ENCODE results near the gene OASL.

Gene OASL

GRCh38 chr12:121026274-121027045, 12.6 kb downstream of the OASL start:
- no peaks in the 10 kb centered on the region for H3K9me3 ChIP-seq (ENCODE audit: control insufficient read depth, low read length)
- no peak overlapping the region for H3K4me2 ChIP-seq (ENCODE audit: low read length, poor library complexity, severe bottlenecking)
- 96% methylated on average over 9 of the region's 10 CpGs for WGBS
- H2BK12ac ChIP-seq (ENCODE audit: low read length in 2 of 2): no peak overlapping the region
- H3K4ac ChIP-seq (ENCODE audit: low read depth in 1 of 2, low read length in 2 of 2): no peak overlapping the region
- H2BK120ac ChIP-seq (ENCODE audit: low read depth, low read length): no peak overlapping the region
- H2AK5ac ChIP-seq (ENCODE audit: low read length, severe bottlenecking): no peak overlapping the region
- H4K8ac ChIP-seq (ENCODE audit: low read length): no peak overlapping the region
- no peak overlapping the region for H3K14ac ChIP-seq (ENCODE audit: low read length in 2 of 2)
- H2BK15ac ChIP-seq (ENCODE audit: low read depth, poor library complexity, severe bottlenecking): no peak overlapping the region
- H4K91ac ChIP-seq (ENCODE audit: low read length): no peak overlapping the region
- peaks cover 0 to 21% of the 10 kb centered on the region in 2 experiments for H3K27me3 ChIP-seq (ENCODE audit: control insufficient read depth in 1 of 2, insufficient read depth in 1 of 2, low read length in 2 of 2)
- no peak overlapping the region for H3K23ac ChIP-seq (ENCODE audit: low read length in 2 of 2)
- no peaks in the 10 kb centered on the region for H3K36me3 ChIP-seq (ENCODE audit: control insufficient read depth in 1 of 2, insufficient read depth in 2 of 2, low read depth in 1 of 2, low read length in 2 of 2)
- H3K9ac ChIP-seq (ENCODE audit: low read length): no peak overlapping the region
- no peak overlapping the region for H2AFZ ChIP-seq (ENCODE audit: low read depth, low read length)
- H2BK5ac ChIP-seq (ENCODE audit: low read depth, low read length, poor library complexity, severe bottlenecking): no peak overlapping the region
- H3K79me1 ChIP-seq (replicated peaks; ENCODE audit: low read length, poor library complexity, severe bottlenecking): no peaks in the 10 kb centered on the region
- no peak overlapping the region for H3K18ac ChIP-seq (ENCODE audit: low read depth in 1 of 2, low read length in 2 of 2)
- H3K4me1 ChIP-seq (ENCODE audit: control insufficient read depth, insufficient read depth, low read depth, low read length): no peaks in the 10 kb centered on the region
- no peak for DNase-seq
- no peak overlapping the region for H3K27ac ChIP-seq (ENCODE audit: low read length, poor library complexity, severe bottlenecking)
- no peak overlapping the region for H3K4me3 ChIP-seq (ENCODE audit: insufficient read depth in 1 of 2, low read depth in 1 of 2, low read length in 2 of 2)

GRCh38 chr12:121025442-121026226, 13.4 kb downstream of the OASL start:
- Histone ChIP-seq H3K4me1 (ENCODE audit: control insufficient read depth, insufficient read depth, low read depth, low read length) (no peaks in the 10 kb centered on the region), H2AFZ (ENCODE audit: low read depth, low read length) (no peak overlapping the region), H3K18ac (ENCODE audit: low read depth in 1 of 2, low read length in 2 of 2) (no peak overlapping the region), H3K4me3 (ENCODE audit: insufficient read depth in 1 of 2, low read depth in 1 of 2, low read length in 2 of 2) (no peak overlapping the region), H4K8ac (ENCODE audit: low read length) (no peak overlapping the region), H3K36me3 (ENCODE audit: control insufficient read depth in 1 of 2, insufficient read depth in 2 of 2, low read depth in 1 of 2, low read length in 2 of 2) (no peaks in the 10 kb centered on the region), H2BK5ac (ENCODE audit: low read depth, low read length, poor library complexity, severe bottlenecking) (no peak overlapping the region), H2BK12ac (ENCODE audit: low read length in 2 of 2) (no peak overlapping the region), H3K79me1 (replicated peaks; ENCODE audit: low read length, poor library complexity, severe bottlenecking) (no peaks in the 10 kb centered on the region), H2BK120ac (ENCODE audit: low read depth, low read length) (no peak overlapping the region), H3K4me2 (ENCODE audit: low read length, poor library complexity, severe bottlenecking) (no peak overlapping the region), H3K27ac (ENCODE audit: low read length, poor library complexity, severe bottlenecking) (no peak overlapping the region), H3K9me3 (ENCODE audit: control insufficient read depth, low read length) (no peaks in the 10 kb centered on the region), H3K27me3 (ENCODE audit: control insufficient read depth in 1 of 2, insufficient read depth in 1 of 2, low read length in 2 of 2) (peaks cover 0 to 28% of the 10 kb centered on the region in 2 experiments), H3K14ac (ENCODE audit: low read length in 2 of 2) (no peak overlapping the region), H3K23ac (ENCODE audit: low read length in 2 of 2) (no peak overlapping the region), H3K4ac (ENCODE audit: low read depth in 1 of 2, low read length in 2 of 2) (no peak overlapping the region), H2BK15ac (ENCODE audit: low read depth, poor library complexity, severe bottlenecking) (no peak overlapping the region), H2AK5ac (ENCODE audit: low read length, severe bottlenecking) (no peak overlapping the region), H4K91ac (ENCODE audit: low read length) (no peak overlapping the region), H3K9ac (ENCODE audit: low read length) (no peak overlapping the region)
- DNase-seq: no peak
- WGBS: 90% methylated on average over 10 of the region's 11 CpGs

- Histone ChIP-seq H3K14ac (ENCODE audit: low read length in 2 of 2) (no peak overlapping the region), H4K8ac (ENCODE audit: low read length) (no peak overlapping the region), H3K4me3 (ENCODE audit: insufficient read depth in 1 of 2, low read depth in 1 of 2, low read length in 2 of 2) (no peak overlapping the region), H3K4ac (ENCODE audit: low read depth in 1 of 2, low read length in 2 of 2) (no peak overlapping the region), H2BK15ac (ENCODE audit: low read depth, poor library complexity, severe bottlenecking) (no peak overlapping the region), H4K91ac (ENCODE audit: low read length) (no peak overlapping the region), H2BK12ac (ENCODE audit: low read length in 2 of 2) (no peak overlapping the region), H3K36me3 (ENCODE audit: control insufficient read depth in 1 of 2, insufficient read depth in 2 of 2, low read depth in 1 of 2, low read length in 2 of 2) (no peaks in the 10 kb centered on the region), H2AK5ac (ENCODE audit: low read length, severe bottlenecking) (no peak overlapping the region), H3K9ac (ENCODE audit: low read length) (no peak overlapping the region), H3K27ac (ENCODE audit: low read length, poor library complexity, severe bottlenecking) (no peak overlapping the region), H2BK5ac (ENCODE audit: low read depth, low read length, poor library complexity, severe bottlenecking) (no peak overlapping the region), H3K4me1 (ENCODE audit: control insufficient read depth, insufficient read depth, low read depth, low read length) (no peaks in the 10 kb centered on the region), H3K27me3 (ENCODE audit: control insufficient read depth in 1 of 2, insufficient read depth in 1 of 2, low read length in 2 of 2) (peaks cover 0 to 43% of the 10 kb centered on the region in 2 experiments), H3K18ac (ENCODE audit: low read depth in 1 of 2, low read length in 2 of 2) (no peak overlapping the region), H2AFZ (ENCODE audit: low read depth, low read length) (no peak overlapping the region), H3K9me3 (ENCODE audit: control insufficient read depth, low read length) (no peaks in the 10 kb centered on the region), H3K79me1 (replicated peaks; ENCODE audit: low read length, poor library complexity, severe bottlenecking) (no peaks in the 10 kb centered on the region), H2BK120ac (ENCODE audit: low read depth, low read length) (no peak overlapping the region), H3K23ac (ENCODE audit: low read length in 2 of 2) (no peak overlapping the region), H3K4me2 (ENCODE audit: low read length, poor library complexity, severe bottlenecking) (no peak overlapping the region)
- DNase-seq: no peak
- 78% methylated on average over 8 of the region's 8 CpGs for WGBS
Observed at GRCh38 chr12:121023799-121024198, 15.2 kb downstream of the OASL start.

- Histone ChIP-seq H3K4me1 (ENCODE audit: control insufficient read depth, insufficient read depth, low read depth, low read length) (no peaks in the 10 kb centered on the region), H3K4me2 (ENCODE audit: low read length, poor library complexity, severe bottlenecking) (no peak overlapping the region), H2AK5ac (ENCODE audit: low read length, severe bottlenecking) (no peak overlapping the region), H3K36me3 (ENCODE audit: control insufficient read depth in 1 of 2, insufficient read depth in 2 of 2, low read depth in 1 of 2, low read length in 2 of 2) (no peaks in the 10 kb centered on the region), H3K23ac (ENCODE audit: low read length in 2 of 2) (no peak overlapping the region), H2BK5ac (ENCODE audit: low read depth, low read length, poor library complexity, severe bottlenecking) (no peak overlapping the region), H2BK120ac (ENCODE audit: low read depth, low read length) (no peak overlapping the region), H4K91ac (ENCODE audit: low read length) (no peak overlapping the region), H2BK15ac (ENCODE audit: low read depth, poor library complexity, severe bottlenecking) (no peak overlapping the region), H3K18ac (ENCODE audit: low read depth in 1 of 2, low read length in 2 of 2) (no peak overlapping the region), H3K27me3 (ENCODE audit: control insufficient read depth in 1 of 2, insufficient read depth in 1 of 2, low read length in 2 of 2) (peaks cover 0 to 37% of the 10 kb centered on the region in 2 experiments), H3K14ac (ENCODE audit: low read length in 2 of 2) (no peak overlapping the region), H4K8ac (ENCODE audit: low read length) (no peak overlapping the region), H3K79me1 (replicated peaks; ENCODE audit: low read length, poor library complexity, severe bottlenecking) (no peaks in the 10 kb centered on the region), H2BK12ac (ENCODE audit: low read length in 2 of 2) (no peak overlapping the region), H3K4me3 (ENCODE audit: insufficient read depth in 1 of 2, low read depth in 1 of 2, low read length in 2 of 2) (no peak overlapping the region), H3K27ac (ENCODE audit: low read length, poor library complexity, severe bottlenecking) (no peak overlapping the region), H2AFZ (ENCODE audit: low read depth, low read length) (no peak overlapping the region), H3K9ac (ENCODE audit: low read length) (no peak overlapping the region), H3K9me3 (ENCODE audit: control insufficient read depth, low read length) (no peaks in the 10 kb centered on the region), H3K4ac (ENCODE audit: low read depth in 1 of 2, low read length in 2 of 2) (no peak overlapping the region)
- 92% methylated on average over 1 of the region's 2 CpGs for WGBS
- DNase-seq: no peak
Observed at GRCh38 chr12:121022713-121023112, 16.3 kb downstream of the OASL start.

All from mesenchymal stem cell (in vitro differentiated cells and primary cell).